Measurements from ENCODE around the gene EDDM13.
"Not testable (repeated sequence)": the region's sequence is repeated elsewhere in the genome, so short reads cannot be mapped to it uniquely, and the experiment has no call there.

EDDM13 gene, protein sequence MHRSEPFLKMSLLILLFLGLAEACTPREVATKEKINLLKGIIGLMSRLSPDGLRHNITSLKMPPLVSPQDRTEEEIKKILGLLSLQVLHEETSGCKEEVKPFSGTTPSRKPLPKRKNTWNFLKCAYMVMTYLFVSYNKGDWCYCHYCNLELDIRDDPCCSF

DNA sequence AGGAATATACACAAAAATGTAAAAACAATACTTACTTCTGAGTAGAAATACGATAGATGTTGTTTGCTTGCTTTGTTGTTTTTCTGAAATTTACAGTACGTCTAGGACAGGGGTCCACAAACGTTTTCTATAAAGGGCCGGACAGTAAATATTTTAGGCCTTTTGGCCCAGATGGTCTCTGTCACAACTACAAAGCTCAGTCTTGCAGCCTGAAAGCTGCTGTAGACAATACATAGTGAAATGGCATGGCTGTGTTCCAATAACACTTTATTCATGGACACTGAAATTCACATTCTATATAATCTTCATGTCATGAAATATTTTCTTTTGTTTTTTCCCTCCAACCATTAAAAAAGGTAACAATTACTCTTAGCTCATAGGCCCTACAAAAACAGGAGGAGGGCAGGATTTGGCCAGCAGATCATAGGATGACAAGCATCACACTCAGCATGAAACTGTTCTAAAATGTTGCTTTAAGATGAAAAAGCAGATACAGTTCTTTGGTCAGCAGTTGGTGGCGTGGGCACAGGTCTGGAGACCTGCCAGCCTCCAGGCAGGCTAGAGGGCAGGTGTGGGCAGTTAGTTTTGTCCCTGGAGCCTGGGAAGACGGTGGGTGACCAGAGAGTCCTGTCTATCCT is at the start of gene EDDM13:
EDDM13 (plus strand) TSS at position 588 of the 638 bp plus-strand sequence. CDS start 87 bp downstream, outside the sequence.
- DNase-seq, result no peak

DNA sequence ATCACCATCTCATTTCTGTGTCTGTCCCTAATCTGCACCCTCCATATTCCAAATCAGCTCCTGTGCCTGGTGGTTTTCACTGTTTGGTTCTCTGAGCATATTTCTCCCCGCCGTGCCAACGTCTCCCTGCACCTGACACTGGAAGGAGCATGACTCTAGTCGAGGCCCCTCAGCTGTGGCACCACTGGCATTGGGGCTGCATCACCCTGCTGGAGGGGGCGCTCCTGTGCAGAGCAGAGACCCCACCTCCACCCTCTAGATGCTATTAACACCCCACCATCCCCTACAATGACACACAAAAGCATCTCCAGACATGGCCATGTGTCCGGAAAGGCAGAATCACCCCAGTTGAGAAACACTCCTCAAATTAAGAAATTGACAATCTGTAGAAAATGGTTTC is 49.6 kb upstream of the EDDM13 start:
- no peak for DNase-seq

DNA sequence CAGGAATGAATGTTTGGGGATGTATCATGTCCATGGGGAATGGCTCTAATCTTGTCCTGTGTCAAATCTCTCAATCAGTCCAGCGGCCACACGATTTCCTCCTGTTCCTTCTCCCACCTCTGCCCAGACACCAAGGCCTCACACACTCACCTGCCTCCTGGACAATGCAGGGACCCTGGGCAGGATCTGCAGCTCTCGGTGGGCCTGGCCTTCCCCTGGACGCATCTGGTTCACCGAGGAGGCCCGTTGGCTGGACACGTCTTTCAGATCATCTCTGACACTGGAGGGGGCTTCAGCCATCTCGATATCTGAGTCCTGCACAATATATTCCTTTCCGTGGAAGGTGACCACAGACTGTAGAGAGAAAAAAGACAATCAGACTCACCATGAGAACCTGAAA is 49.1 kb upstream of the EDDM13 start:
- no peak for DNase-seq

DNA sequence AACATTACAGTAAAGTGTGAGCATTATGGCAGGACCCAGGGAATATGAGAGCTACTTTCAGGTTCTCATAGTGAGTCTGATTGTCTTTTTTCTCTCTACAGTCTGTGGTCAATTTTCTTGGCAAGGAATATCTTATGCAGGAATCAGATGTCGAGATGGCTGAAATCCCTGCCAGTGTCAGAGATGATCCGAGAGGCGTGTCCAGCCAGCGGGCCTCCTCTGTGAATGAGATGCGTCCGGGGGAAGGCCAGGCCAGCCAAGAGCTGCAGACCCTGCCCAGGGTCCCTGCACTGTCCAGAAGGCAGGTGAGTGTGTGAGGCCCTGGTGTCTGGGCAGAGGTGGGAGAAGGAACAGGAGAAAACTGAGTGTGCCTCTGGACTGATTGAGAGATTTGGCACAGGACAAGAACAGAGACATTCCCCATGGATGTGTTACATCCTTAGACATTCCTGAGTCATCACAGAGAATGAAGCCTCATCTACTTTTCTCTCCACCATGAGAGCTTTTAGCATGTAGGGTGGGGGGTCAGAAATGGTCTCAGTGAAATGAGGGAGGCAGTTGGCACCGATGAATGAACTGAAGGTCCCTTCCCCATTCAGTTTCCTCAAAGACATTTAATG is 27.3 kb upstream of the EDDM13 start:
- no peak for DNase-seq

DNA sequence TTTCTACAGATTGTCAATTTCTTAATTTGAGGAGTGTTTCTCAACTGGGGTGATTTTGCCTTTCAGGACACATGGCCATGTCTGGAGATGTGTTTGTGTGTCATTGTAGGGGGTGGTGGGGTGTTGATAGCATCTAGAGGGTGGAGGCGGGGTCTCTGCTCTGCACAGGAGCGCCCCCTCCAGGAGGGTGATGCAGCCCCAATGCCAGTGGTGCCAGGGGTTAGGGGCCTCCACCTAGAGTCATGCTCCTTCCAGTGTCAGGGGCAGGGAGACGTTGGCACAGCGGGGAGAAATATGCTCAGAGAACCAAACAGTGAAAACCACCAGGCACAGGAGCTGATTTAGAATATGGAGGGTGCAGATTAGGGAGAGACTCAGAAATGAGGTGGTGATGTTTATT is 26.8 kb upstream of the EDDM13 start:
- DNase-seq, result not testable (repeated sequence)

DNA sequence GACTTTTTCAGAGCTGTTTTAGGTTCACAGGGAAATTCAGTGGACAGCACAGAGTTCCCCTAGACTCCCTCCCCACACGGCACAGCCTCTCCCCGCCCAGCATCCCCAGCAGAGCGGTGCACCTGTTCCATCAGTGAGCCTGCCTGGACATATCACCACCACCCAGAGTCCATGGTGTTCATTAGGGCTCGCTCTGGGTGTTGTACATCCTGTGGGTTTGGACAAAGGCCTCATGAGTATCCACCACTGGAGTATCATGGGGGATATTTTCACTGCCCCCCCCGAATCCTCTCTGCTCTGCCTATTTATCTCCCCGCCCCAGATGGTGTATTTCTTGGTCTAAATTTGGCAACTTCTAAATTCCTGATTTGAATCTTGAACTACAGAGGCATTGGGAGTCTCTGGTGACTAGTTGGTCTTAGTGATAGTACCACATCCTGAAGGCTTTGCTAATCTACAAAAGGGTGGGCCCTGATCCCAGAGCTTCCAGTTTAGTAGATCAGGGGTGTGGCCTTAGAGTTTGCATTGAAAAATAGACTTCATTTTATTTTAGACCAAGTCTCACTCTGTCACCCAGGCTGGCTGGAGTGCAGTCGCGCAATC is 23.7 kb upstream of the EDDM13 start:
- not testable (repeated sequence) for DNase-seq

DNA sequence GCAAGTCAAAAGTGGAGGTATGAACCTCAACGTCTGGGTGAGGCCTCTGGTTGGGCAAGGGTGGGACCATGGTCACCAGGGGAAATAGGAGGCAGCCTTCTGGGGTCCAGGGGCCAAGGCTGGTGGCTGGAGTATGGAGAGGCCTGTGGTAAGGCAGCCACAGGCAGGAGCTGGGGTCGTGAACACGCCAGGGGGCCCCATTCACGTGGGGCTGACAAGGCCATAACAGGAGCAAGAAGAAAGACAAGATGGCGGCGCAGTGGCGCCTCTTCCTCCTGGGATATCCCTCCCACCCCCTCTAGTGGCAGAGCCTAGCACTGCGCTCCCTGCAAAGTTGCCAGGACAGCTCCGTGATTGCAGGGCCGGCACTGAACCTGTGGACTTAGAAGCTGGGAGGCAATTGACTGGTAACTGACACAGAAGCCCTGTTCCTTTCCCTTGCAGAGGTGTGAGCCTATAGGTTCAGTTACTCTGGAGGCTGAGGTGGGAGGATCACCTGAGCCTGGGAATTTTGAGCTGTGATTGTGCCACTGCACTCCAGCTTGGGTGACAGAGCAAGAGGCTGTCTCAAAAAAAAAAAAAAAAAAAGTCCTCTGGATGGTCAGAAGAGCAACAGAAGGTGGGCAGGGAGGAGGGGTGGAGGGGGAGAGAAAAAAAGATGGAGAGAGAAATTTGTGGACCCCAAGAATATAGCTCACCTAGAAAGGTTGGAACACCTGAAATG is 19.7 kb upstream of the EDDM13 start:
- no peak for DNase-seq

DNA sequence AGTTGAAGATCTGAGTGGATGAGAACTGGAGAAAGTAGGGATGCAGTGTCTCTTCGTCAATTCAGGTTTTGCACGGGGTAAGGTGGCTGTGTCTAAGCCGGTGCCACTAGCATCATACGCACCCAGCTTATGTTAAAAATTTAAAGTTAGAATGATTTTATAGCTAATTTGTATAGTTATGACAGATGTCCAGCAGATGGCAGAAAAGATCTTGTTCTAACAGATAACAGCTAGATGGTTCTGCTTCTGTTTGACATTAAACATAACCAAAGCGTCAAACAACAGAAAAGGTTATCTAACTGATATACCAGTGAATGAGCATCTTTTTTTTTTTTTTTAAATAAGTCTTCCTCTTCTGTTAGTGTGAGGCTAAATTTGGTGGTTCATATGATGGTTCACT is 18.8 kb upstream of the EDDM13 start:
- DNase-seq, result no peak

DNA sequence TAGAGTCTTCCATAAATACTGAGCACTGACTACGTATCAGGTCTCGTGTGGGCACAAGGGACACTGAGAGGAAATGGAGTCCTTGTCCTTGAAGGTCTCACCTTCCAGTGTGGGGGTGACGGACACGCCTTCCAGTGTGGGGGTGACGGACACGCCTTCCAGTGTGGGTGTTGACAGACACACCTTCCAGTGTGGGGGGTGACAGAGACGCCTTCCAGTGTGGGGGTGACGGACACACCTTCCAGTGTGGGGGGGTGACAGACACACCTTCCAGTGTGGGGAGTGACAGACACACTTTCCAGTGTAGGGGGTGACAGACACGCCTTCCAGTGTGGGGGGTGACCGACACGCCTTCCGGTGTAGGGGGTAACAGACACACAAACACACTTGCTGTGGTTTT is 14.3 kb upstream of the EDDM13 start:
- no peak for DNase-seq

DNA sequence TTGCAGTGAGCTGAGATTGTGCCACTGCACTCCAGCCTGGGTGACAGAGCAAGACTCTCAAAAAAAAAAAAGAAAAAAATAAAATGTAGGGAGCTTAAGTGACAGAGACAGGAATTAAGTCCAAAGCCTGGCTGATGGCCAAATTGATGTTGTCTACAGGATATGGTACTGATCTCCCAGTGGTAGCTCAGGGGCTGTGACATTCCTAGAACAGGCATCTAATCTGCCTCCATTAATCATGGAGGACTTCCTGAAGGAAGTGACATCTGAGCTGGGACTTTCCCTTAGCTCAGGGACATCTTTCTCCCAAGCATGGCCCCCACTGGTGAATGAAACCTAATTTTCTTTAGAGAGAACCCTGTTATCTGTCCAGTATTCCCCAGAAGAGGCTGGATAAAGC is 11.4 kb upstream of the EDDM13 start:
- no peak for DNase-seq

DNA sequence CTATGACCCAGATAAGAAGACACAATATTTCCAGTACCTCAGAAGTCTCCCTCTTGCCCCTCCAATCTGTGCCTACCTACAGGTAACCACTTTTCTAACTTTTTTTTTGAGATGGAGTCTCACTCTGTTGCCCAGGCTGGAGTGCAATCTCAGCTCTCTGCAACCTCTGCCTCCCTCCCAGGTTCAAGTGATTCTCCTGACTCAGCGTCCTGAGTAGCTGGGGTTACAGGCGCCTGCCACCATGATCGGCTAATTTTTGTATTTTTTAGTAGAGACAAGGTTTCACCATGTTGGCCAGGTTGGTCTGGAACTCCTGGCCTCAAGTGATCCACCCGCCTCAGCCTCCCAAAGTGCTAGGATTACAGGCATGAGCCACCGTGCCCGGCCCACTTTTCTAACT is 10.6 kb upstream of the EDDM13 start:
- DNase-seq, result not testable (repeated sequence)

DNA sequence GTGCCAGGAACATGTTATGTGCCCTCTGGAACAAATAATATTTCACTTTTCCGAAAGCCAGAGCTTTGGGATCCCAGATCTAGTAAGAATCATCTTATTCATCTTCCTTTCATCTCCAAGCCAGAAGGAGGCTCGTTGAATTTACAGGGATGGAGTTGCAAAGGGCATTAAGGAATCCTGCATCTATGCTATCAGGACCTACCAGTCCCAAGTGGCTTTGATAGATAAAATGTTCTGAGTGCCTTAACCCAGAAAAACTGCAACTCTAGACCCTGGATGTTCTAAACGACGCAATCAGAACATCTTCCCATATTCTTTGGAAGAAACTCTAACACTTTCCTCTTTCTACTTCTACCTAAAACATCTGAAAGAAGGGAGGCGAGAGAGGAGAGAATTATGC is 9.2 kb upstream of the EDDM13 start:
- DNase-seq, result no peak

DNA sequence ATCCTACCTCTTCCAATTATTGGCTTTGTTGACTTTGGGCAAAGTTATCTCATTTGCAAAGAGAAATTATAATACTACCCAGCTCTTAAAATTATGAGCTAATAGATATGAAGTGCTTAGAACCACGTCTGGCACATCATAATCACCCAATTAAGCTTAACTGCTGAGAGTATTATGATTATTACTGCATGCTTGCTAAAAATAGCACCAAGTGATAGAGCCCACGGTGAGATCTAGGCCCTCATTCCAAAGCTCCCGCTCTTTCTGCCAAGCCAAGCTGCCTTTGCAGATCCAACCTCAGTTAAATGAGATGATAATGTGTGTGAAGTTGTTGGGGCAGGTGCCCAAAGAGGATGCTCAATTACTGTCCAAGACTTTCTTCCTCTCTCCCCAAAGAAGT is 6.5 kb upstream of the EDDM13 start:
- DNase-seq, result no peak

DNA sequence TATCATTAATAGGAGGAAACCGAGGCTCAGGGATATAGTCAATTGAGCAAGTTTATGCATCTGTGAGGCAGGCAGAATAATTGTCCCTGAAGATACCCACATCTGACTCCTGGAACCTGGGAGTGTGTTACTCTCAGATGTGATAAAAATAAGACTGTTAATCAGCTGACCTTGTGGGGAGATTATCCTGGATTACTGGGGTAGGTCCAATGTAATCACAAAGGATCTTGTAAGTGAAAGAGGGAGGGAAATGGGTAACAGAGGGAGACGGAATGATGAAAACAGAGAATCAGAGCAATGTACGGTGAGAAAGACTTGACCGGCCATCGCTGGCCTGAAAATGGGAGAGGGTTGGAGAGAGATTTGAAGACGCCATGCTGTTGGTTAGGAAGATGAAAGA is 3.2 kb upstream of the EDDM13 start:
- no peak for DNase-seq

DNA sequence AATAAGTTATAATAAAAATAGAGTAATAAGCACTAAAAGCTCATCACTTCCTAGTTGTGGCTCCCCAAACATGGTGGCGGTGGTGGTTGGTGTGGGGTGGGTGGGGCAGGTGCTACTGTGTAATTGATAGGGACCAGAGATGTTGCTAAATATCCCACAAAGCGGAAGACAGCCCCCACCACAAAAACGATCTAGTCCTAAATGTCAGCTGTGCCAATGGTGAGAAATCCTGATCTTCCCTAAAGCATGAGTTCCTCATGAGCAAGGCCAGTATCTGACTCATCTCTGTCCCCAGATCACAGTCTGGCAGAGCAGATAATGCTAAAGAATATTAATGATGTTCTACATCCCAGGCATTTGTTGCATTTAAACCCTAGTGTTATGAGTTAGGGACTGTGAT is 1.9 kb upstream of the EDDM13 start:
- no peak for DNase-seq

DNA sequence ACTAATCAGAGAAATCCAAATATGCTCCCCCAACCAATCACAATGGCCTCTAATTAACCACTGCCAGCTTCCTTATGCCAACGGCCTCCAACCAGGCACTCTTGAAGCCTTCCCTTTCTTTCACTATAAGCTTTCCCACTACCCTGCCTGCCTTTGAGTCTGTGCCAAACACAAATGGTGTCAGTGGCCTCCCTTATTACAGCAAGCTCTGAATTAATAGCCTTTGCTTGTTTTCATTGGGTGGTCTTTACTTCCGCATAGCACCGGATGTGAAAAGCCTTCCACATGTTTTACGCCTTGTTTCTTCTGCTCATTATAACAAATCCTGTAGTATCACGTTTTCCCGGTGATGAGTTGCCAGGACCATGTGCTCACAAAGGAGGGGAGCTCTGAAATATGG is 1.4 kb upstream of the EDDM13 start:
- DNase-seq, result no peak

DNA sequence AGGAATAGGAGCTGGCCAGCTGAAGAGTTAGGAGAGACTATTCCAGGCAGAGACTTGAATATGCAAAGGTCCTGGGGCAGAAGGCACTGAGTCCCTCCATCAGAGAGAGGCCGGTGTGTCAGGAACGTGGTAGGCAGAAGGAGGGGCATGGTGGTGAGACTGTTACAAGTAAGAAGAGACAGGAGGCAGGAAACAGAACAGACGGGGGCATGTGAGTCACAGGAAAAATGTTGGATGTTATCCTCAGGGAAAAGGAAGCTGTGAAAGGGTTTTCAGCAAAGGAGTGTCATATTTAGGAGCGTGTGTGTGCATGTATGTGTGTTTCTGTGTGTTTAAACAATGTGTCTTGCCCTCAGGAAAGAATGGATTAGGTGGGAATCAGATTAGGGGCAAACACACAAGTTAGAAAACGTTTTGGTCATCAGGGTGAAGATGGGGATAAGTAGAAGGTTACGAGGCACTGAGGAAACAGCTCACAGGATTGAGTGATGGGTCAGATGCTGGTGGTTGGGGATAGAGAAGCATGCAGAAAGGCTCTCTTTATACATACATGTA is 1.1 kb downstream of the EDDM13 start:
- no peak for DNase-seq

DNA sequence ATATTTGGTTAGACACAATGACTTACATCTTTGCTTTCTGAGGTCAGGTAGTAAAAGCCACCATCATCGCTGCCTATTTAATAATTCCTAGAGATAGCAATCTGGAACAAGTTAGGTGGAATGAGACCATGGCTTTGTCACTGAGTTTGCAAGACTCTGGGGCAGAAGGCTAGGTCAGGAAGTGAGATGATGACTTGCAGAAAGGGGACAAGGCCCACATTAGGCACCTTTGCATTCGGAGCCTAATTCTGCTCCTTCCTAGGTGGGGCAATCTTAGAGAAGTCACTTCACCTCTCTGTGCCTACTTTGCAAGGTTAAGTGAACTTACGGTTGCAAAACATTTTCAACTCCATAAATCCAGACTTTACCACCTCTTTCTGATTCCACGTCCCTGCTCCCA is 10.3 kb downstream of the EDDM13 start:
- DNase-seq, result no peak

DNA sequence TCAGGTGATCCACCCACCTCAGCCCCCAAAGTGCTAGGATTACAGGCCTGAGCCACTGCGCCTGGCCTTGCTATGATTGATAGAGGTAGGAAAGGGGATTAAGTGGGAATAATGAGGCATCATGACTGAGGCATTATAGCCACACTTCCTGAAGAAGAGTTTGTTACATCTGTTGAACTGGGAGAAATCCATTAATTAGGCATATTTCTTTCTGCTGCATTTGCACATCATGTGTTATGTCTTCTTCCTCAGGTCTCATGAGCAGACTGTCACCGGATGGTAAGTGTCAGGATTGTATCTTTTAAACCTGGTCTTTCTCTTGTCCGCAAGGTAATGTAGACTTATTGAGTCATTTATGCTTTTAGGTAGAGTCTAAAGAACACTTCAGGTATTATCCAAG is 12.2 kb downstream of the EDDM13 start:
- DNase-seq, result no peak

DNA sequence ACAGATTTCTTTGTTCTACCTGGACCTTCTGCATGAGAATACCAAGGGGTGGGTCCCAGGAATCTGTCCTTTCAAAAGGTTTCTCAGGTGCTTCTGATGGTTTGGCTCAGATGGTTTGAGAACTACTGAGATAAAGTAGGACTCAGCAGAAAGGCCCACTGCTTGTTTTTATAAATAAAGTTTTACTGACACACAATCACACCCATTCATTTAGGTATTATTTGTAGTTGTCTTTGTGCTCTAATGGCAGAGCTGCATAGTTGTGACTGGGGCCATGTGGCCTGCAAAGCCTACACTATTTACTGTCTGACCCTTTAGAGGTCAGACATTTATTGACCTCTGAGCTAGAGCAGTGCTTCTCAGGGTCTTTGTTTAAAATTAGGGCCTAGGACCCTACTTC is 17.6 kb downstream of the EDDM13 start:
- no peak for DNase-seq

DNA sequence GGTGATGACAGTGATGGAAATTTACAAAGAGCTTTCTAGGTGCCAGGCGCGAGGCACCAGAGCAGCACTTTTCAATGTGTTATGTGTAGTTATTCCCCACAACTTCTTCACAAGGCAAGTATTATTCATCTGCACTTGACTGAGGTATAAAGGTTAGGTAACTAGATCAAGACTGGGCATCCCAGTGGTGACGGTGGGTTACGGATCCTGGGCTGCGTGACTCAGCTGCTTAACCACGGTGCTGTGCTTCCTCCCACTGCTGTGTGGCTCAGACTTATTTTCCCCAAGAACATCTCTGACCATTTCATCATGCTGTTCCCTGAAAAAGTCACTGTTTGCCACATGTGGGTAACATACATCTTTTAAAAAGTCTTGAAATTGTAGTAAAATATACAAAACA is 19.3 kb downstream of the EDDM13 start:
- no peak for DNase-seq

DNA sequence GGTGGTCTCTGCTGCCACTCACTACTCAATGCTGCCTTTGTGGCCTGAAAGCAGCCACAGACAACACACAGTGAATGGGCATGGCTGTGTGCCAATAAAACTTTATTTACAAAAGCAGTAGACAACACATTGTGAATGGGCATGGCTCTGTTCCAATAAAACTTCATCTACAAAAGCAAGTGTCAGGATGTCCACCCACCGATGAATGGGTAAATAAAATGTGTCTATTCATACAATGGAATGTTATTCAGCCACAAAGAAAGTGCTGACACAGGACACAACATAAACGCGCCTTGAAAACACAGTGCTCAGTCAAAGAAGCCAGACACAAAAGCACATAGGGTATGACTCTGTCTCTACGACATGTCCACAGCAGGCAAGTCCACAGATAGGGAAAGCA is 22.0 kb downstream of the EDDM13 start:
- no peak for DNase-seq

Data from NCI-H1436 treated with DMSO at 0.1 percent for 48 hours (cell line).